GM12878 (cell line): Measurements from ENCODE around the gene CLK4. TPM values are rescaled to one million over a fixed set of nuclear protein-coding genes. Genes with fewer than 3 reads are reported as not detected.

Experiments used
- ATAC-seq: fragments of 200-7000 bp; cut with Tn5 transposase; 3 replicates; pipeline ENCODE4 v1.9.1; 2020; ENCODE audit warnings: mild to moderate bottlenecking, moderate library complexity
- BruUV-seq: library from RNA; stranded (reverse); fragments of 400-500 nt; replicated peaks from 2 replicates; lab custom pipeline; 2021; lab: Mats Ljungman, UMichigan
- CTCF ChIA-PET: fragments of 300-600 bp; sonication (Branson Sonifier 250); formaldehyde crosslinking; extraction: SDS; loops from one replicate; lab custom pipeline; 2021; ENCODE audit warnings: inconsistent platforms; lab: Yijun Ruan, JAX
- POLR2A ChIA-PET: fragments of 350-600 bp; formaldehyde crosslinking; extraction: SDS; loops from one replicate; lab custom pipeline; 2021; ENCODE audit warnings: inconsistent platforms; lab: Charles Lee
- RAD21 ChIA-PET: fragments of 300-600 bp; sonication (Branson Sonifier 250); formaldehyde crosslinking; loops from one replicate; lab custom pipeline; 2023; ENCODE audit warnings: antibody characterized with exemption; ENCODE audit not compliant: unreplicated experiment; lab: Charles Lee
- SMC1A ChIA-PET: fragments of 300-600 bp; sonication (Branson Sonifier 250); formaldehyde crosslinking; loops from one replicate; lab custom pipeline; 2023; ENCODE audit not compliant: unreplicated experiment, uncharacterized antibody; lab: Charles Lee
- DNase-seq: peaks from one replicate; pipeline ENCODE4 v3.0.0-alpha.2; 2011; ENCODE audit warnings: low read depth, low spot score
- FAIRE-seq: peaks from 3 replicates; lab custom pipeline; 2011; peaks lifted over from hg19 to GRCh38; lab: Jason Lieb, UNC
- H2AFZ ChIP-seq: 2 replicates; pipeline ENCODE4 v1.6.0; 2011; ENCODE audit warnings: low read depth, low read length, control low read depth; ENCODE audit not compliant: control insufficient read depth
- H3K27ac ChIP-seq: 2 replicates; pipeline ENCODE4 v1.5.1; 2011; ENCODE audit warnings: control low read depth; ENCODE audit not compliant: control insufficient read depth, insufficient read depth
- H3K27me3 ChIP-seq, 2 experiments: replicated peaks in 1 of 2; 2 replicates each; pipeline versions ENCODE4 v1.6.0 to v1.6.1; 2011; ENCODE audit warnings: low read length in 1 of 2; ENCODE audit not compliant: control insufficient read depth in 2 of 2, insufficient read depth in 2 of 2
- H3K36me3 ChIP-seq, 2 experiments: 2 replicates each; pipeline ENCODE4 v1.5.1; 2011; ENCODE audit warnings: low read length in 1 of 2; ENCODE audit not compliant: control insufficient read depth in 2 of 2, insufficient read depth in 2 of 2
- H3K4me1 ChIP-seq: 2 replicates; pipeline ENCODE4 v1.6.1; 2011; ENCODE audit warnings: mild to moderate bottlenecking, low read length, moderate library complexity, mixed read lengths; ENCODE audit not compliant: control insufficient read depth, insufficient read depth
- H3K4me2 ChIP-seq: 2 replicates; pipeline ENCODE4 v1.6.0; 2011; ENCODE audit warnings: control low read depth; ENCODE audit not compliant: control insufficient read depth, insufficient read depth
- H3K4me3 ChIP-seq: fragments of 200-600 bp; sonication (generic); 2 replicates; pipeline ENCODE4 v1.5.1; 2016
- H3K79me2 ChIP-seq: 2 replicates; pipeline ENCODE4 v1.6.0; 2011; ENCODE audit warnings: low read length; ENCODE audit not compliant: control insufficient read depth, insufficient read depth
- H3K9ac ChIP-seq: 2 replicates; pipeline ENCODE4 v1.8.0; 2011; ENCODE audit warnings: low read length, control low read depth, mixed read lengths; ENCODE audit not compliant: control insufficient read depth, insufficient read depth
- H3K9me3 ChIP-seq: replicated peaks from 3 replicates; pipeline ENCODE4 v1.5.1; 2011; ENCODE audit warnings: mild to moderate bottlenecking, low read length; ENCODE audit not compliant: control insufficient read depth, insufficient read depth
- H4K20me1 ChIP-seq: 2 replicates; pipeline ENCODE4 v1.6.0; 2011; ENCODE audit not compliant: control insufficient read depth, insufficient read depth
- BRCA1 ChIP-seq: IDR thresholded peaks from 2 replicates; pipeline ENCODE4 v1.6.1; 2011; ENCODE audit warnings: low read depth, low read length, improper control_type of control experiment
- CHD2 ChIP-seq: IDR thresholded peaks from 2 replicates; pipeline ENCODE4 v1.6.1; 2011; ENCODE audit warnings: low read depth, low read length, improper control_type of control experiment, borderline replicate concordance
- FOXM1 ChIP-seq: IDR thresholded peaks from 2 replicates; pipeline ENCODE4 v1.6.1; 2012; ENCODE audit warnings: low read depth, mild to moderate bottlenecking, inconsistent platforms, low read length, moderate library complexity
- JUND ChIP-seq: IDR thresholded peaks from 2 replicates; pipeline ENCODE4 v1.6.1; 2012; ENCODE audit warnings: low read depth, mild to moderate bottlenecking, low read length, improper control_type of control experiment, moderate library complexity
- MTA3 ChIP-seq: IDR thresholded peaks from 2 replicates; pipeline ENCODE4 v1.6.1; 2012; ENCODE audit warnings: low read length, inconsistent platforms, borderline replicate concordance
- NFYB ChIP-seq: IDR thresholded peaks from 2 replicates; pipeline ENCODE4 v1.6.1; 2011; ENCODE audit warnings: low read depth, mild to moderate bottlenecking, low read length, improper control_type of control experiment, moderate library complexity; ENCODE audit not compliant: insufficient read depth
- SMC3 ChIP-seq: IDR thresholded peaks from 2 replicates; pipeline ENCODE4 v1.6.1; 2011; ENCODE audit warnings: low read length, improper control_type of control experiment, borderline replicate concordance
- STAT3 ChIP-seq: IDR thresholded peaks from 2 replicates; pipeline ENCODE4 v1.6.1; 2011; ENCODE audit warnings: low read depth, low read length, improper control_type of control experiment
- WRNIP1 ChIP-seq: IDR thresholded peaks from 2 replicates; pipeline ENCODE4 v1.6.1; 2011; ENCODE audit warnings: low read depth, low read length, improper control_type of control experiment, borderline replicate concordance
- ZNF24 ChIP-seq: fragments of 450-650 bp; IDR thresholded peaks from 2 replicates; pipeline ENCODE4 v1.6.1; 2017; ENCODE audit warnings: antibody characterized with exemption, mild to moderate bottlenecking
- WGBS: methylation state at CpG from one replicate; pipeline ENCODE4 v1.1.6; 2016; ENCODE audit warnings: low lambda C conversion rate; ENCODE audit not compliant: insufficient replicate concordance, insufficient coverage; ENCODE audit errors: missing lambda C conversion rate; 5-methylcytosine and 5-hydroxymethylcytosine counted together
- in situ Hi-C: fragments of 300-500 bp; cut with MboI; formaldehyde crosslinking; loops from 9 replicates; pipeline ENCODE4 v1.14.3; 2018; ENCODE audit warnings: mixed read lengths
- intact Hi-C: fragments of 100-400 bp; cut with micrococcal nuclease; formaldehyde crosslinking; loops from one replicate; pipeline ENCODE4 v1.14.2; 2022; ENCODE audit not compliant: unreplicated experiment
- polyA plus RNA-seq, 11 experiments: library from polyadenylated mRNA; depleted of rRNA in 4 of 11; unstranded in 6 of 11; stranded (reverse) in 5 of 11; fragments of >200 nt; fragmentation: Nextera tagmentation in 4 of 11; fragmentation: Illumina TruSeq in 1 of 11; extraction: Ambion mirVana in 4 of 11; extraction: Trizol in 1 of 11; gene quantifications; 1 replicate in 1 of 11; 2 replicates in 10 of 11; pipeline versions ENCODE4 v1.2.1 to v1.2.3, GENCODE V29; 2011 to 2016; ENCODE audit warnings: inconsistent platforms in 2 of 11, missing spikeins in 2 of 11, low read depth in 1 of 11
- total RNA-seq, 4 experiments: library from RNA; depleted of rRNA in 3 of 4; stranded (reverse); fragments of >200 nt in 3 of 4; fragmentation: Illumina TruSeq in 1 of 4; extraction: Trizol in 1 of 4; gene quantifications; 2 replicates each; pipeline versions ENCODE4 v1.2.1 to v1.2.3, GENCODE V29; 2013 to 2021
- TF ChIP-seq, protein P1 (sequence below): IDR thresholded peaks from 2 replicates; pipeline ENCODE4 v1.6.1; 2012; ENCODE audit warnings: low read length, inconsistent platforms

CLK4 gene
- total and polyA plus RNA-seq, 10 of the 15 experiments (the other 5 are each of a cell fraction or from before 2014, with no cell fraction given), result 13.6 to 47.9 (median 19.1) TPM

DNA sequence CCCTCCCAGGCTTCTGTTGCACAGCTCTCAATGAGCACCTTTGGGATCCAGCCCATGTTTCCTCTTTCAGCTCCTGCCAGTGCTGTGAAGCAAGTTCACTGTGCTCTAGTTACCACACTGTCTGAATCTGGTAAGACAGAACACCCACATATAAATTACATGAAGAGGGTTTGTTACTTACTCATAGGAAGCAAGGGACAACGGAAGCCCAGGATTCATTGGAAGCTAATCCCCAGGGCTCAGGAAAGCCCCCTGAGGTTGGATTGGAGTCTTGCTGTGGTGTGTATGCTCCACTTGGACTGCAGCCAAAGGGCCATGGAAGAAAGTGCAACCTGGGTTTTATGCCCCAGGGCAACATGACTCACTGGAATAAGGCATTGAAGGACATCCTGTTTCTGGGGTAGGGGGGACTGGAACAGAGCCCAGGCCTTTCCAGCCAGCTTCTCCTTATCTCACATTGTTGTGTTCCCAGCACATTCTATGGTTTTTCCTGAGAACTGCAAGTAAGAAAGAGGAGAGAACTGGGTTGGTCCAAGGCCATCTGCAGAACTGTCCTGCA, 15.6 kb upstream of the CLK4 start:
- no peak overlapping the region for H3K27ac ChIP-seq
- no peaks in the 10 kb centered on the region for H3K36me3 ChIP-seq
- FAIRE-seq, result no peak
- H2AFZ ChIP-seq, result no peak overlapping the region
- CTCF ChIA-PET, result interaction anchor here (0.5 kb wide), 1 partner anchor 210 kb away, joined by 3 read pairs; no protein-coding TSS in a partner anchor
- no TSS peak for BruUV-seq
- TF ChIP-seq ZNF24 (no peak), JUND (no peak), STAT3 (no peak), SMC3 (no peak), FOXM1 (no peak), BRCA1 (no peak), MTA3 (no peak), NFYB (no peak), WRNIP1 (no peak), CHD2 (no peak)
- TF ChIP-seq, protein P1, sequence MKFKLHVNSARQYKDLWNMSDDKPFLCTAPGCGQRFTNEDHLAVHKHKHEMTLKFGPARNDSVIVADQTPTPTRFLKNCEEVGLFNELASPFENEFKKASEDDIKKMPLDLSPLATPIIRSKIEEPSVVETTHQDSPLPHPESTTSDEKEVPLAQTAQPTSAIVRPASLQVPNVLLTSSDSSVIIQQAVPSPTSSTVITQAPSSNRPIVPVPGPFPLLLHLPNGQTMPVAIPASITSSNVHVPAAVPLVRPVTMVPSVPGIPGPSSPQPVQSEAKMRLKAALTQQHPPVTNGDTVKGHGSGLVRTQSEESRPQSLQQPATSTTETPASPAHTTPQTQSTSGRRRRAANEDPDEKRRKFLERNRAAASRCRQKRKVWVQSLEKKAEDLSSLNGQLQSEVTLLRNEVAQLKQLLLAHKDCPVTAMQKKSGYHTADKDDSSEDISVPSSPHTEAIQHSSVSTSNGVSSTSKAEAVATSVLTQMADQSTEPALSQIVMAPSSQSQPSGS, result no peak
- TF ChIP-seq, all 136 proteins: peak for 0
- Histone ChIP-seq H4K20me1 (no peaks in the 10 kb centered on the region), H3K4me2 (no peak overlapping the region), H3K4me1 (no peaks in the 10 kb centered on the region), H3K4me3 (no peak overlapping the region), H3K9me3 (no peaks in the 10 kb centered on the region; the same call in 2 of the 3 replicates), H3K9ac (no peak overlapping the region), H3K27me3 (no peaks in the 10 kb centered on the region), H3K79me2 (no peaks in the 10 kb centered on the region)
- ATAC-seq, result no peak
- ChIA-PET SMC1A (interaction anchor here (1.1 kb wide), 1 partner anchor 61 kb away, joined by 3 read pairs; no protein-coding TSS in a partner anchor), POLR2A (no interaction called here), RAD21 (no interaction called here)
- 94% methylated on average over 1 of the region's 1 CpG for WGBS
- no peak for DNase-seq
- intact Hi-C loops, result loop anchor here (5.0 kb wide), 1 partner anchor 360 kb away; no protein-coding TSS in a partner anchor
- in situ Hi-C loops, result no loop called here
